Fibroblast of lung (primary cell): Measurements from ENCODE around the gene TTF2. TPM values are rescaled to one million over a fixed set of nuclear protein-coding genes. Genes with fewer than 3 reads are reported as not detected.

Experiments
- DNase-seq, 2 donors: peaks; one replicate each; pipeline versions ENCODE4 v3.0.0 to v3.0.0-alpha.2; 2010; ENCODE audit warnings: low read depth in 2 of 2
- H2AFZ ChIP-seq: 2 replicates; pipeline ENCODE4 v1.5.1; 2012; ENCODE audit warnings: low read length, control low read depth, inconsistent platforms
- H3K27ac ChIP-seq: 2 replicates; pipeline ENCODE4 v1.5.1; 2011; ENCODE audit warnings: low read length, control low read depth; ENCODE audit not compliant: insufficient read depth
- H3K27me3 ChIP-seq: 2 replicates; pipeline ENCODE4 v1.5.1; 2011; ENCODE audit warnings: mild to moderate bottlenecking, low read length; ENCODE audit not compliant: control insufficient read depth, insufficient read depth
- H3K36me3 ChIP-seq: 2 replicates; pipeline ENCODE4 v1.5.1; 2011; ENCODE audit warnings: low read length; ENCODE audit not compliant: control insufficient read depth, insufficient read depth
- H3K4me1 ChIP-seq: 2 replicates; pipeline ENCODE4 v1.5.1; 2011; ENCODE audit warnings: low read length; ENCODE audit not compliant: control insufficient read depth, insufficient read depth; ENCODE audit errors: extremely low read depth
- H3K4me2 ChIP-seq: 2 replicates; pipeline ENCODE4 v1.5.1; 2011; ENCODE audit warnings: low read length, control low read depth; ENCODE audit not compliant: insufficient read depth; ENCODE audit errors: extremely low read depth
- H3K4me3 ChIP-seq, 4 experiments: fragments of 200-600 bp in 1 of 4; sonication (generic) in 1 of 4; replicated peaks in 1 of 4; 2 replicates each; pipeline ENCODE4 v1.5.1; 2011 to 2016; ENCODE audit warnings: low read length in 4 of 4, low read depth in 3 of 4, mild to moderate bottlenecking in 3 of 4, control low read depth in 2 of 4, inconsistent platforms in 1 of 4, mixed read lengths in 1 of 4; ENCODE audit not compliant: insufficient read depth in 1 of 4; ENCODE audit errors: control extremely low read depth in 1 of 4
- H3K79me2 ChIP-seq: 2 replicates; pipeline ENCODE4 v1.5.1; 2012; ENCODE audit warnings: mild to moderate bottlenecking, low read length, inconsistent platforms; ENCODE audit not compliant: control insufficient read depth, insufficient read depth
- H3K9ac ChIP-seq: 2 replicates; pipeline ENCODE4 v1.5.1; 2011; ENCODE audit warnings: mild to moderate bottlenecking, low read length, control low read depth; ENCODE audit not compliant: insufficient read depth
- H3K9me3 ChIP-seq: 2 replicates; pipeline ENCODE4 v1.5.1; 2012; ENCODE audit warnings: low read depth, low read length; ENCODE audit not compliant: control insufficient read depth, insufficient read depth
- H4K20me1 ChIP-seq: 2 replicates; pipeline ENCODE4 v1.5.1; 2011; ENCODE audit warnings: low read length; ENCODE audit not compliant: control insufficient read depth, insufficient read depth; ENCODE audit errors: extremely low read depth
- CTCF ChIP-seq, 2 donors: IDR thresholded peaks in 1 of 2; conservative IDR thresholded peaks in 1 of 2; 1 replicate in 1 of 2; 2 replicates in 1 of 2; pipeline ENCODE4 v1.5.1; 2011 to 2012; ENCODE audit warnings: low read length in 2 of 2, control low read depth in 1 of 2, inconsistent platforms in 1 of 2, low read depth in 1 of 2, mild to moderate bottlenecking in 1 of 2
- EZH2 ChIP-seq: IDR thresholded peaks from 2 replicates; pipeline ENCODE4 v1.5.1; 2012; ENCODE audit warnings: low read length, control low read depth, mild to moderate bottlenecking; ENCODE audit errors: missing control alignments
- polyA plus RNA-seq, 2 donors: library from polyadenylated mRNA; depleted of rRNA in 1 of 2; stranded (reverse) in 1 of 2; unstranded in 1 of 2; fragments of >200 nt; gene quantifications; 2 replicates each; pipeline ENCODE4 v1.2.1, GENCODE V29; 2011 to 2012; ENCODE audit warnings: missing spikeins in 1 of 2
- total RNA-seq: library from RNA; depleted of rRNA; stranded (reverse); fragments of >200 nt; gene quantifications from 2 replicates; pipeline ENCODE4 v1.2.1, GENCODE V29; 2014

The TTF2 gene
- total and polyA plus RNA-seq, 2 donors (not counting 1 experiment from before 2014, with no cell fraction given): 10.0 to 13.2 TPM

DNA sequence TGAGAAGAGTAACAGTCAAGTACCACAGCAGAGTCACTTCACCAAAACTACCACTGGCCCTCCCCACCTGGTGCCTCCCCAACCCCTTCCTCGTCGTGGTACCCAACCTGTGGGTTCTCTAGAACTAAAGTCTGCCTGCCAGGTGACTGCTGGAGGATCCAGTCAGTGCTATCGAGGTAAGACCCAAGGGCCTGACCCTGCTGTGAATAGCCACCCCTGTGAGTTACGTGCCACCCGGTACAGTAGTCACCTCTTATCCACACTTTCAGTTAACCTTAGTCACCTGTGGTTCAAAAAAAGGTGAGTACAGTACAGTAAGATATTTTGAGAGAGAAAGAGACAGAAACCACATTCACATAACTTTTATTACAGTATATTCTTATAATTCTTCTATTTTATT lies 16.5 kb downstream of the TTF2 start:
- H3K9ac ChIP-seq: no peak overlapping the region
- DNase-seq: no peak
- peaks cover 10% of the 10 kb centered on the region for H3K4me1 ChIP-seq
- H2AFZ ChIP-seq: no peak overlapping the region
- H4K20me1 ChIP-seq: no peaks in the 10 kb centered on the region
- no peak overlapping the region for H3K27ac ChIP-seq
- peaks cover 5% of the 10 kb centered on the region for H3K36me3 ChIP-seq
- no peak overlapping the region for H3K4me3 ChIP-seq
- H3K79me2 ChIP-seq: no peaks in the 10 kb centered on the region
- TF ChIP-seq EZH2: no peak
- no peak for TF ChIP-seq CTCF (conservative IDR thresholded peaks at IDR 0.05 in 1 of 2, IDR thresholded peaks at IDR 0.05 in 1 of 2; ENCODE audit: low read depth in 1 of 2, low read length in 2 of 2)
- no peak overlapping the region for H3K4me2 ChIP-seq
- H3K9me3 ChIP-seq: no peaks in the 10 kb centered on the region
- H3K27me3 ChIP-seq: no peaks in the 10 kb centered on the region

DNA sequence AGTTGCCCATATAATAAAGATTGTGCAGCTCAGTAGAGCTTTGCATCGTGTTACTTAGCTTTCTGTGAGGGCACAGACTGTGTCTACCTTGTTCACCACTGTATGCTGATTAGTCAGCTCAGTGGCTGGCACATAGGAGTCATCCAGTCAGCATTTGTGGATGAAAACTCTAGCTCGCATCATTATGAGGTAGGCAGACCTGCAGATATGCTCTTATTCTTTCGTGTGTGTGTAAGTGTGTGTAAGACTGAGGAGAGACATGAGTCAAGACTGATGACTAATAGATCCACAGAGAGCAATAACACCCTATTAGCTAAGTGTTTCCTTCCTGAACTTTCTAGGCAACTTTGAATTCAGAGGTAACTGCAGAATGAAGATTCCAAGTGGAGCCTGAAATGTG lies 17.1 kb downstream of the TTF2 start:
- TF ChIP-seq CTCF (conservative IDR thresholded peaks at IDR 0.05 in 1 of 2, IDR thresholded peaks at IDR 0.05 in 1 of 2; ENCODE audit: low read depth in 1 of 2, low read length in 2 of 2) (no peak), EZH2 (no peak)
- no peaks in the 10 kb centered on the region for H4K20me1 ChIP-seq
- H3K9ac ChIP-seq: no peak overlapping the region
- H3K27me3 ChIP-seq: no peaks in the 10 kb centered on the region
- H2AFZ ChIP-seq: no peak overlapping the region
- no peaks in the 10 kb centered on the region for H3K9me3 ChIP-seq
- peaks cover 5% of the 10 kb centered on the region for H3K36me3 ChIP-seq
- no peak overlapping the region for H3K4me3 ChIP-seq
- H3K4me2 ChIP-seq: no peak overlapping the region
- no peaks in the 10 kb centered on the region for H3K79me2 ChIP-seq
- peaks cover 10% of the 10 kb centered on the region for H3K4me1 ChIP-seq
- peak; percentile 79 to 97 for DNase-seq
- H3K27ac ChIP-seq: peak overlapping the region; percentile 47

GRCh38 chr1:117079737-117080136 lies 19.6 kb downstream of the TTF2 start:
- H3K79me2 ChIP-seq: no peaks in the 10 kb centered on the region
- H3K36me3 ChIP-seq: peaks cover 5% of the 10 kb centered on the region
- no peaks in the 10 kb centered on the region for H3K9me3 ChIP-seq
- H3K27ac ChIP-seq: no peak overlapping the region
- no peaks in the 10 kb centered on the region for H4K20me1 ChIP-seq
- no peak for DNase-seq
- H3K4me3 ChIP-seq: no peak overlapping the region
- H3K4me1 ChIP-seq: peaks cover 10% of the 10 kb centered on the region
- H3K27me3 ChIP-seq: no peaks in the 10 kb centered on the region
- TF ChIP-seq EZH2 (no peak), CTCF (conservative IDR thresholded peaks at IDR 0.05 in 1 of 2, IDR thresholded peaks at IDR 0.05 in 1 of 2; ENCODE audit: low read depth in 1 of 2, low read length in 2 of 2) (no peak)
- no peak overlapping the region for H3K9ac ChIP-seq
- H3K4me2 ChIP-seq: no peak overlapping the region
- no peak overlapping the region for H2AFZ ChIP-seq
